Occipital lobe (tissue), 2 donors: ENCODE results near the gene FRMD4A. TPM values are rescaled to one million over a fixed set of nuclear protein-coding genes. Genes with fewer than 3 reads are reported as not detected.
A peak's percentile ranks its signal among the peaks of the same experiment; 100 is the strongest.

Experiments used
- DNase-seq: peaks from one replicate; lab custom pipeline; 2025; lab: John Stamatoyannopoulos, UW
- total RNA-seq: library from RNA; depleted of rRNA; stranded (reverse); fragments of >200 nt; gene quantifications from one replicate; pipeline ENCODE4 v1.2.3, GENCODE V29; 2014

The FRMD4A gene
- total RNA-seq, 1 donor from 2014 or later: 153 TPM

- DNase-seq: no peak
These were observed 645.8 kb downstream of the FRMD4A start for GRCh38 chr10:13684806-13685482.

- peak; percentile 49 for DNase-seq
These were observed 646.4 kb downstream of the FRMD4A start for GRCh38 chr10:13684252-13684791.

- no peak for DNase-seq
These were observed 647.7 kb downstream of the FRMD4A start for GRCh38 chr10:13683017-13683416.

- no peak for DNase-seq
These were observed 648.8 kb downstream of the FRMD4A start for GRCh38 chr10:13681960-13682359.

- no peak for DNase-seq
These were observed 649.2 kb downstream of the FRMD4A start for GRCh38 chr10:13681528-13681927.

GRCh38 chr10:13681095-13681494 lies 649.6 kb downstream of the FRMD4A start:
- no peak for DNase-seq

GRCh38 chr10:13678101-13678843 lies 652.5 kb downstream of the FRMD4A start:
- DNase-seq: no peak

- no peak for DNase-seq
These were observed 655.8 kb downstream of the FRMD4A start for GRCh38 chr10:13674645-13675588.

GRCh38 chr10:13673156-13673555 lies 657.6 kb downstream of the FRMD4A start:
- DNase-seq: no peak

GRCh38 chr10:13672548-13672947 lies 658.2 kb downstream of the FRMD4A start:
- no peak for DNase-seq

- DNase-seq: no peak
These were observed 658.8 kb downstream of the FRMD4A start for GRCh38 chr10:13671904-13672303.

- DNase-seq: no peak
These were observed 660.4 kb downstream of the FRMD4A start for GRCh38 chr10:13670311-13670710.

- no peak for DNase-seq
These were observed 660.8 kb downstream of the FRMD4A start for GRCh38 chr10:13669901-13670300.

GRCh38 chr10:13669182-13669855 lies 661.4 kb downstream of the FRMD4A start:
- no peak for DNase-seq

- DNase-seq: no peak
These were observed 662.6 kb downstream of the FRMD4A start for GRCh38 chr10:13668126-13668525.

- DNase-seq: no peak
These were observed 665.0 kb downstream of the FRMD4A start for GRCh38 chr10:13665516-13666262.

GRCh38 chr10:13661256-13661655 lies 669.5 kb downstream of the FRMD4A start:
- DNase-seq: no peak

- no peak for DNase-seq
These were observed 670.2 kb downstream of the FRMD4A start for GRCh38 chr10:13660551-13660920.

GRCh38 chr10:13659887-13660550 lies 670.7 kb downstream of the FRMD4A start:
- peak; percentile 72 for DNase-seq
